HepG2 (cell line): Measurements from ENCODE around the gene EFCAB8. TPM values are rescaled to one million over a fixed set of nuclear protein-coding genes. Genes with fewer than 3 reads are reported as not detected.

Source experiments
- EHMT2 ChIP-seq: fragments of 200-600 bp; sonication (generic); IDR thresholded peaks from 2 replicates; pipeline ENCODE4 v1.7.0; 2017; ENCODE audit warnings: antibody characterized with exemption, low read depth, low read length, borderline replicate concordance
- FOXA1 ChIP-seq, 2 experiments: fragments of 450-650 bp in 1 of 2; sonication (generic) in 1 of 2; formaldehyde crosslinking in 1 of 2; IDR thresholded peaks; 2 replicates each; pipeline versions ENCODE4 v1.4.0 to v1.6.1; 2016 to 2020; ENCODE audit warnings: missing genetic modification reagents in 1 of 2
- GTF2F1 ChIP-seq: fragments of 150-350 bp; IDR thresholded peaks from 2 replicates; pipeline ENCODE4 v1.6.1; 2014; ENCODE audit warnings: low read length
- HMG20B ChIP-seq: conservative IDR thresholded peaks from 2 replicates; pipeline ENCODE4 v1.6.1; 2016; ENCODE audit warnings: missing genetic modification reagents, missing compliant biosample characterization
- HOXA5 ChIP-seq: sonication (generic); formaldehyde crosslinking; IDR thresholded peaks from 2 replicates; pipeline ENCODE4 v1.4.0; 2020; ENCODE audit warnings: missing genetic modification reagents
- IRX3 ChIP-seq: sonication (generic); formaldehyde crosslinking; IDR thresholded peaks from 2 replicates; pipeline ENCODE4 v1.8.1; 2023; ENCODE audit warnings: mild to moderate bottlenecking, low read depth, missing genetic modification reagents, borderline replicate concordance
- MXD1 ChIP-seq: sonication (generic); formaldehyde crosslinking; IDR thresholded peaks from 2 replicates; pipeline ENCODE4 v1.4.0; 2020; ENCODE audit warnings: mild to moderate bottlenecking, missing genetic modification reagents
- NR1H2 ChIP-seq: sonication (generic); formaldehyde crosslinking; IDR thresholded peaks from 2 replicates; pipeline ENCODE4 v1.8.1; 2022; ENCODE audit warnings: low read depth, missing genetic modification reagents, borderline replicate concordance
- PCBP1 ChIP-seq: fragments of 200-400 bp; formaldehyde crosslinking; IDR thresholded peaks from 2 replicates; pipeline ENCODE4 v1.6.1; 2017; ENCODE audit warnings: mild to moderate bottlenecking, low read depth, low read length, borderline replicate concordance
- PLSCR1 ChIP-seq: sonication (generic); formaldehyde crosslinking; IDR thresholded peaks from 2 replicates; pipeline ENCODE4 v1.5.0; 2020; ENCODE audit warnings: missing genetic modification reagents, mild to moderate bottlenecking, borderline replicate concordance
- SMAD3 ChIP-seq: sonication (generic); formaldehyde crosslinking; IDR thresholded peaks from 2 replicates; pipeline ENCODE4 v1.4.0; 2020; ENCODE audit warnings: missing genetic modification reagents
- TARDBP ChIP-seq: sonication (generic); formaldehyde crosslinking; IDR thresholded peaks from 2 replicates; pipeline ENCODE4 v1.8.0; 2022; ENCODE audit warnings: mild to moderate bottlenecking, missing genetic modification reagents
- TEF ChIP-seq: sonication (generic); formaldehyde crosslinking; IDR thresholded peaks from 2 replicates; pipeline ENCODE4 v1.5.0; 2020; ENCODE audit warnings: missing genetic modification reagents
- TFE3 ChIP-seq: IDR thresholded peaks from 2 replicates; pipeline ENCODE4 v1.6.1; 2016
- ZFX ChIP-seq: sonication (generic); formaldehyde crosslinking; IDR thresholded peaks from 2 replicates; pipeline ENCODE4 v1.4.0; 2020; ENCODE audit warnings: mild to moderate bottlenecking, low read depth, missing genetic modification reagents, moderate library complexity
- ZMYM4 ChIP-seq: sonication (generic); formaldehyde crosslinking; IDR thresholded peaks from 2 replicates; pipeline ENCODE4 v1.8.1; 2023; ENCODE audit warnings: mild to moderate bottlenecking, missing genetic modification reagents
- ZNF3 ChIP-seq: IDR thresholded peaks from 2 replicates; pipeline ENCODE4 v1.7.0; 2017; ENCODE audit warnings: inconsistent platforms
- ZNF512B ChIP-seq: sonication (generic); formaldehyde crosslinking; IDR thresholded peaks from 2 replicates; pipeline ENCODE4 v1.5.1; 2020; ENCODE audit warnings: missing genetic modification reagents, mild to moderate bottlenecking, borderline replicate concordance
- ZNF552 ChIP-seq: sonication (generic); formaldehyde crosslinking; IDR thresholded peaks from 2 replicates; pipeline ENCODE4 v1.9.0; 2022; ENCODE audit warnings: missing genetic modification reagents, mild to moderate bottlenecking, borderline replicate concordance
- ZNF598 ChIP-seq: sonication (generic); formaldehyde crosslinking; IDR thresholded peaks from 2 replicates; pipeline ENCODE4 v1.5.1; 2020; ENCODE audit warnings: mild to moderate bottlenecking, missing genetic modification reagents, borderline replicate concordance
- ZNF784 ChIP-seq: sonication (generic); formaldehyde crosslinking; IDR thresholded peaks from 2 replicates; pipeline ENCODE4 v1.5.1; 2020; ENCODE audit warnings: missing genetic modification reagents, mild to moderate bottlenecking, borderline replicate concordance
- ZNF878 ChIP-seq: sonication (generic); formaldehyde crosslinking; IDR thresholded peaks from 2 replicates; pipeline ENCODE4 v1.8.1; 2023; ENCODE audit warnings: mild to moderate bottlenecking, missing genetic modification reagents, moderate library complexity
- polyA plus RNA-seq, 8 experiments: library from polyadenylated mRNA; depleted of rRNA in 3 of 8; stranded (reverse) in 7 of 8; unstranded in 1 of 8; fragments of >200 nt; fragmentation: Illumina TruSeq in 4 of 8; extraction: Trizol in 4 of 8; gene quantifications; 2 replicates each; pipeline versions ENCODE4 v1.2.1 to v1.2.3, GENCODE V29; 2011 to 2016; ENCODE audit warnings: low read depth in 4 of 8, missing spikeins in 1 of 8, mixed read lengths in 1 of 8; ENCODE audit not compliant: insufficient read depth in 1 of 8
- total RNA-seq, 5 experiments: library from RNA; depleted of rRNA; stranded (reverse); fragments of >200 nt; fragmentation: Illumina TruSeq; extraction: Trizol; gene quantifications; 2 replicates each; pipeline ENCODE4 v1.2.3, GENCODE V29; 2016; ENCODE audit warnings: low read depth in 1 of 5

Gene EFCAB8
- total and polyA plus RNA-seq, 2 of the 13 experiments (the other 11 are each of a cell fraction or from before 2014, with no cell fraction given): 0.15 to 0.22 TPM

- TF ChIP-seq TEF (CRISPR knock-in tag) (peak; percentile 96), TFE3 (CRISPR knock-in tag) (peak; percentile 27; the same call in 1 of the 2 replicates), SMAD3 (no peak), ZNF784 (CRISPR knock-in tag) (no peak), MXD1 (CRISPR knock-in tag) (no peak), TARDBP (peak; percentile 69; the same call in 1 of the 2 replicates), HOXA5 (CRISPR knock-in tag) (no peak), FOXA1 (IDR thresholded peaks at IDR 0.05) (no peak), FOXA1 (CRISPR knock-in tag; IDR thresholded peaks at IDR 0.05) (peak; percentile 68), ZMYM4 (CRISPR knock-in tag) (peak; percentile 73), ZNF552 (CRISPR knock-in tag) (no peak), ZNF878 (CRISPR knock-in tag) (no peak), NR1H2 (CRISPR knock-in tag) (no peak), PCBP1 (no peak), ZNF598 (CRISPR knock-in tag) (no peak), ZFX (CRISPR knock-in tag) (no peak), EHMT2 (0 out of 2 replicates have a peak, but pooled peaks have one; percentile 31), GTF2F1 (no peak), IRX3 (CRISPR knock-in tag) (no peak), ZNF512B (CRISPR knock-in tag) (no peak), HMG20B (no peak), PLSCR1 (CRISPR knock-in tag) (no peak), ZNF3 (no peak)
Measured at GRCh38 chr20:32823737-32824588, 34.8 kb upstream of the EFCAB8 start (continued).
